Esophagus muscularis mucosa (tissue), 3 donors: ENCODE results near the gene RAF1.

Experiments used
- CTCF ChIP-seq, 3 experiments: fragments of 200-600 bp in 2 of 3; fragments of 450-650 bp in 1 of 3; sonication (generic) in 2 of 3; IDR thresholded peaks; one replicate each; pipeline ENCODE4 v1.5.1; 2017 to 2019; ENCODE audit warnings: antibody characterized with exemption in 3 of 3, mild to moderate bottlenecking in 2 of 3, moderate library complexity in 1 of 3
- POLR2A ChIP-seq: fragments of 450-650 bp; IDR thresholded peaks from one replicate; pipeline ENCODE4 v1.6.1; 2017; ENCODE audit warnings: antibody characterized with exemption, moderate library complexity, mild to moderate bottlenecking, low read depth

- TF ChIP-seq POLR2A (no peak), CTCF (IDR thresholded peaks at IDR 0.05) (no peak)
These were observed 52.8 kb downstream of the RAF1 start for GRCh38 chr3:12611117-12611516.
